SU-DHL-6 (cell line): ENCODE data around the gene PPARGC1A.

Experiments used
- H2AFZ ChIP-seq: fragments of 200-600 bp; sonication (generic); 2 replicates; pipeline ENCODE4 v1.6.1; 2014; ENCODE audit warnings: low read depth, mild to moderate bottlenecking, moderate library complexity, mixed read lengths, antibody characterized with exemption, low read length; ENCODE audit not compliant: severe bottlenecking
- H3F3A ChIP-seq: fragments of 200-600 bp; shearing (Covaris generic); 2 replicates; pipeline ENCODE4 v1.6.0; 2016; ENCODE audit warnings: antibody characterized with exemption, mild to moderate bottlenecking; ENCODE audit not compliant: insufficient read depth
- H3K27ac ChIP-seq: fragments of 200-600 bp; sonication (generic); 2 replicates; pipeline ENCODE4 v1.5.1; 2016; ENCODE audit warnings: low read depth, mild to moderate bottlenecking, low read length, moderate library complexity, mixed read lengths
- H3K27me3 ChIP-seq: fragments of 200-600 bp; sonication (generic), shearing (Covaris generic); 2 replicates; pipeline ENCODE4 v1.6.0; 2014; ENCODE audit warnings: mild to moderate bottlenecking, low read length
- H3K36me3 ChIP-seq: fragments of 200-600 bp; sonication (generic); 2 replicates; pipeline ENCODE4 v1.6.1; 2014; ENCODE audit warnings: mild to moderate bottlenecking, low read length, mixed read lengths
- H3K4me2 ChIP-seq: fragments of 300-600, 200-600 bp; shearing (Covaris generic), sonication (generic); 2 replicates; pipeline ENCODE4 v1.6.0; 2014; ENCODE audit warnings: low read length, low read depth, mild to moderate bottlenecking; ENCODE audit not compliant: poor library complexity, severe bottlenecking
- H3K4me3 ChIP-seq: fragments of 200-600 bp; sonication (generic); 2 replicates; pipeline ENCODE4 v1.5.1; 2014; ENCODE audit warnings: antibody characterized with exemption, low read length, mild to moderate bottlenecking, mixed read lengths; ENCODE audit not compliant: insufficient read depth, poor library complexity, severe bottlenecking
- H3K79me2 ChIP-seq: fragments of 200-600 bp; sonication (generic); 2 replicates; pipeline ENCODE4 v1.6.1; 2014; ENCODE audit warnings: mild to moderate bottlenecking, low read length, moderate library complexity; ENCODE audit not compliant: insufficient read depth
- H3K9ac ChIP-seq: fragments of 200-600 bp; sonication (generic); 2 replicates; pipeline ENCODE4 v1.7.0; 2014; ENCODE audit warnings: mild to moderate bottlenecking, low read length
- H3K9me2 ChIP-seq: fragments of 200-600 bp; sonication (generic); replicated peaks from 2 replicates; pipeline ENCODE4 v1.6.1; 2014; ENCODE audit warnings: low read length; ENCODE audit not compliant: insufficient read depth
- H3K9me3 ChIP-seq: fragments of 200-600 bp; sonication (generic); 2 replicates; pipeline ENCODE4 v1.6.1; 2014; ENCODE audit warnings: low read length, mixed read lengths; ENCODE audit not compliant: insufficient read depth
- H4K20me1 ChIP-seq: fragments of 200-600 bp; sonication (generic); 2 replicates; pipeline ENCODE4 v1.6.1; 2014; ENCODE audit warnings: low read depth, mild to moderate bottlenecking, antibody characterized with exemption, low read length, moderate library complexity, mixed read lengths
- EZH2phosphoT487 ChIP-seq: fragments of 200-600 bp; sonication (generic), shearing (Covaris generic); conservative IDR thresholded peaks from 2 replicates; pipeline ENCODE4 v1.6.1; 2018; ENCODE audit warnings: mild to moderate bottlenecking, antibody characterized with exemption, low read length, moderate library complexity, mixed read lengths
- TF ChIP-seq, protein P1 (sequence below): fragments of 200-600 bp; sonication (generic); IDR thresholded peaks from one replicate; pipeline ENCODE4 v1.5.1; 2017; ENCODE audit warnings: antibody characterized with exemption, mild to moderate bottlenecking, low read length, moderate library complexity; ENCODE audit not compliant: insufficient read depth, poor library complexity, severe bottlenecking

PPARGC1A gene

DNA sequence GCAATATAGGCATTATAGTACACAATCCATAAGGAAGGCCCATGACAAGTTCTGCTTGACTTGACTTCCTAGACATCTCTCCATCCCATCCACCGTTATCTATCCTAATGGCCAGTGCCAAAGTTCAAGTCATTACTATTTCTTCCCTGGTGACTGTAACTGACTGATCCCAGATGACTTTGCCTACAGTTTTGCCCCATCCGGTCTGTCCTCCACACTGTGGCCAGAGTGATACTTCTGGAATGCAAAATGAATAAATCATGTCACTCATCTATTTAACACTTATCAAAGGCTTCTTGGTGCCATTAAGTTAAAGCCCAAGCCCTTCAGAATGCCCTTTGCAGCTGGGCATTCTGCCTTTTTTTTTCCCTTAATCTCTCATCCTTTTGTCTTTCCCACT lies 130.8 kb downstream of the PPARGC1A start:
- no peaks in the 10 kb centered on the region for H3K27me3 ChIP-seq
- no peaks in the 10 kb centered on the region for H4K20me1 ChIP-seq
- no peaks in the 10 kb centered on the region for H3K36me3 ChIP-seq
- H3K79me2 ChIP-seq: no peaks in the 10 kb centered on the region
- H3F3A ChIP-seq: no peaks in the 10 kb centered on the region
- H2AFZ ChIP-seq: no peak overlapping the region
- H3K9ac ChIP-seq: no peak overlapping the region
- no peak overlapping the region for H3K4me2 ChIP-seq
- H3K9me3 ChIP-seq: no peaks in the 10 kb centered on the region
- TF ChIP-seq, protein P1, sequence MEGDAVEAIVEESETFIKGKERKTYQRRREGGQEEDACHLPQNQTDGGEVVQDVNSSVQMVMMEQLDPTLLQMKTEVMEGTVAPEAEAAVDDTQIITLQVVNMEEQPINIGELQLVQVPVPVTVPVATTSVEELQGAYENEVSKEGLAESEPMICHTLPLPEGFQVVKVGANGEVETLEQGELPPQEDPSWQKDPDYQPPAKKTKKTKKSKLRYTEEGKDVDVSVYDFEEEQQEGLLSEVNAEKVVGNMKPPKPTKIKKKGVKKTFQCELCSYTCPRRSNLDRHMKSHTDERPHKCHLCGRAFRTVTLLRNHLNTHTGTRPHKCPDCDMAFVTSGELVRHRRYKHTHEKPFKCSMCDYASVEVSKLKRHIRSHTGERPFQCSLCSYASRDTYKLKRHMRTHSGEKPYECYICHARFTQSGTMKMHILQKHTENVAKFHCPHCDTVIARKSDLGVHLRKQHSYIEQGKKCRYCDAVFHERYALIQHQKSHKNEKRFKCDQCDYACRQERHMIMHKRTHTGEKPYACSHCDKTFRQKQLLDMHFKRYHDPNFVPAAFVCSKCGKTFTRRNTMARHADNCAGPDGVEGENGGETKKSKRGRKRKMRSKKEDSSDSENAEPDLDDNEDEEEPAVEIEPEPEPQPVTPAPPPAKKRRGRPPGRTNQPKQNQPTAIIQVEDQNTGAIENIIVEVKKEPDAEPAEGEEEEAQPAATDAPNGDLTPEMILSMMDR: no peak
- TF ChIP-seq EZH2phosphoT487: no peak
- H3K27ac ChIP-seq: no peak overlapping the region
- H3K4me3 ChIP-seq: no peak overlapping the region
- H3K9me2 ChIP-seq: no peaks in the 10 kb centered on the region

DNA sequence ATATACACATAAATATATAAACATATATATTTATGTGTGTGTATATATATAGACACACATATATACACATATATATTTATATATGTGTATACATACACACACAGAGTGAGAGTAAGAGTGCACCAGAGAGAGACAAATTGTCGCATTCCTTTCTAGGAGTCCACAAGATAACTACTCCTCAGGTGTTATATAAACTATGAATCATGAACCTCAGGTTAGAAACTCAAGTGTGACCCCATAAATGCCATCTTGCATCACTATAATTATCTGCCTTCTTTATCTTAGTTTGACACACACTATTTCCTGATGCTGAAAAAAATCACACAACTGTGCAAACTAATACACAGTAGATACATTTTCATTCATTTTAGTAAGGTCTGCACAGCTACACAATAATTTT lies 135.2 kb downstream of the PPARGC1A start:
- H3K9me3 ChIP-seq: no peaks in the 10 kb centered on the region
- no peak overlapping the region for H2AFZ ChIP-seq
- no peak overlapping the region for H3K9ac ChIP-seq
- no peaks in the 10 kb centered on the region for H3K79me2 ChIP-seq
- H3K4me2 ChIP-seq: no peak overlapping the region
- no peak overlapping the region for H3K27ac ChIP-seq
- H3K9me2 ChIP-seq: no peaks in the 10 kb centered on the region
- H3K4me3 ChIP-seq: no peak overlapping the region
- H3K27me3 ChIP-seq: no peaks in the 10 kb centered on the region
- no peaks in the 10 kb centered on the region for H3K36me3 ChIP-seq
- TF ChIP-seq EZH2phosphoT487: no peak
- TF ChIP-seq, protein P1: no peak
- H4K20me1 ChIP-seq: no peaks in the 10 kb centered on the region
- no peaks in the 10 kb centered on the region for H3F3A ChIP-seq

DNA sequence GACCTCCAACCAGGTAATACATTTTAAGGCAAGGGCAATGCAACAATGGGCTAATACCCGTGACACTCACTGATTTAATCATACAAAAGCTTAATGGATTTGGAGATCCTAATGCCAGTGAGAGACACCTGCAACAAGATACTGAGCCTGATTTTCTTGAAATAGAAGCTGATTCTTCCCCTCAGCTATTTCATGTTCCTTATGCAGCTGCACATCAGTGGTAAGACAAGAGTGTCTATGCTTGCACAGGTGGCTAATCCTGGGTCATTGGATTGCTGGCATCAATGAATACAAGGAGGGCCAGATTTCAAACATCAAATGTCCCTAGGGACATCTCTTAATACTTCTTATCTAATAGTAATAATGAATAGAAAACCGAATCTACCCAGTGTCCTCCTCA lies 139.7 kb downstream of the PPARGC1A start:
- no peak for TF ChIP-seq EZH2phosphoT487
- TF ChIP-seq, protein P1: no peak
- H3K9ac ChIP-seq: no peak overlapping the region
- no peak overlapping the region for H3K27ac ChIP-seq
- no peaks in the 10 kb centered on the region for H3K9me3 ChIP-seq
- no peaks in the 10 kb centered on the region for H3K79me2 ChIP-seq
- H3K36me3 ChIP-seq: no peaks in the 10 kb centered on the region
- H3K9me2 ChIP-seq: no peaks in the 10 kb centered on the region
- no peaks in the 10 kb centered on the region for H3F3A ChIP-seq
- H3K27me3 ChIP-seq: no peaks in the 10 kb centered on the region
- no peaks in the 10 kb centered on the region for H4K20me1 ChIP-seq
- H2AFZ ChIP-seq: no peak overlapping the region
- H3K4me3 ChIP-seq: no peak overlapping the region
- H3K4me2 ChIP-seq: no peak overlapping the region

DNA sequence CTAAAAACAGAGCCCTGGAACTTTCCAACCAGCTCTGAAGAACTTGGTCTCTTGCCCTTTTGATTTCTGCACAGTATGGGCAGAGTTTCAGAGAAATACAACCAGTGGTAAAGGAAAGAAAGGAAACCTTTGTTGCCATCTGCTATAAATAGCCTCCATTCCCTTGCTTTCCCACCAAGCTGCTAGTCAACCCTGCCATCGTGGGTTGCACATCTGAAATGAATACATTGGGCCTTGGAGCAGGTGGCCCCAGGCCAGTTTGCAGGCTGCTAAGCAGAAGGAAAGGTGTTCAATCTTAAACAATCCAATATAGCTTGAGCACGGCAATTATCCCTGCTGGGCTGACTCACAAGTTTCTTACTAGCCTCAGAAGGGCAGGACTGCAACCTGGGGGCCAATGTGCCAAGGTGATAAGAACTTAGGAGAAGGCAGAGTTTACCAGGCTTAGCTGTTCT lies 142.5 kb downstream of the PPARGC1A start:
- Histone ChIP-seq H2AFZ (no peak overlapping the region), H3K9me2 (no peaks in the 10 kb centered on the region), H3K27ac (no peak overlapping the region), H3K27me3 (no peaks in the 10 kb centered on the region), H3K9ac (no peak overlapping the region), H3K79me2 (no peaks in the 10 kb centered on the region), H3K9me3 (no peaks in the 10 kb centered on the region), H3F3A (no peaks in the 10 kb centered on the region), H3K4me3 (no peak overlapping the region), H3K4me2 (no peak overlapping the region), H3K36me3 (no peaks in the 10 kb centered on the region), H4K20me1 (no peaks in the 10 kb centered on the region)
- TF ChIP-seq, protein P1: no peak
- no peak for TF ChIP-seq EZH2phosphoT487
